Measurements from ENCODE around the gene ANKUB1.

ANKUB1 gene

GRCh38 chr3:149796026-149796425, 3.7 kb upstream of the ANKUB1 start:
- H3K4me2 ChIP-seq (ENCODE audit: low read depth, low read length, poor library complexity, severe bottlenecking): no peak overlapping the region
- H2AFZ ChIP-seq (ENCODE audit: low read depth, low read length, severe bottlenecking): no peak overlapping the region
- no peaks in the 10 kb centered on the region for H3K9me3 ChIP-seq (ENCODE audit: insufficient read depth, low read length)
- H3K27ac ChIP-seq (ENCODE audit: low read depth, low read length): no peak overlapping the region
- no peaks in the 10 kb centered on the region for H3K27me3 ChIP-seq (ENCODE audit: low read length)
- no peak for TF ChIP-seq CTCF (IDR thresholded peaks at IDR 0.05; ENCODE audit: insufficient read depth, low read length, poor library complexity, severe bottlenecking)
- no peak for TF ChIP-seq EZH2phosphoT487 (conservative IDR thresholded peaks at IDR 0.05; ENCODE audit: low read length)
- no peaks in the 10 kb centered on the region for H3F3A ChIP-seq (ENCODE audit: insufficient read depth)
- H3K36me3 ChIP-seq (ENCODE audit: low read length): no peaks in the 10 kb centered on the region
- no peak overlapping the region for H3K9ac ChIP-seq (ENCODE audit: low read length)
- H3K4me3 ChIP-seq (ENCODE audit: insufficient read depth, low read length, poor library complexity, severe bottlenecking): no peak overlapping the region
- H4K20me1 ChIP-seq (ENCODE audit: low read depth, low read length): no peaks in the 10 kb centered on the region
- no peaks in the 10 kb centered on the region for H3K9me2 ChIP-seq (replicated peaks; ENCODE audit: insufficient read depth, low read length)
- H3K79me2 ChIP-seq (ENCODE audit: insufficient read depth, low read length): no peaks in the 10 kb centered on the region

GRCh38 chr3:149790698-149791097, 1.7 kb downstream of the ANKUB1 start:
- Histone ChIP-seq H3K4me2 (ENCODE audit: low read depth, low read length, poor library complexity, severe bottlenecking) (no peak overlapping the region), H3K27ac (ENCODE audit: low read depth, low read length) (no peak overlapping the region)

GRCh38 chr3:149790268-149790667, 2.1 kb downstream of the ANKUB1 start:
- Histone ChIP-seq H3F3A (ENCODE audit: insufficient read depth) (no peaks in the 10 kb centered on the region), H3K4me3 (ENCODE audit: insufficient read depth, low read length, poor library complexity, severe bottlenecking) (no peak overlapping the region), H3K9ac (ENCODE audit: low read length) (no peak overlapping the region), H3K27me3 (ENCODE audit: low read length) (no peaks in the 10 kb centered on the region), H3K9me2 (replicated peaks; ENCODE audit: insufficient read depth, low read length) (no peaks in the 10 kb centered on the region), H3K27ac (ENCODE audit: low read depth, low read length) (no peak overlapping the region), H3K36me3 (ENCODE audit: low read length) (no peaks in the 10 kb centered on the region), H4K20me1 (ENCODE audit: low read depth, low read length) (no peaks in the 10 kb centered on the region), H3K9me3 (ENCODE audit: insufficient read depth, low read length) (no peaks in the 10 kb centered on the region), H3K4me2 (ENCODE audit: low read depth, low read length, poor library complexity, severe bottlenecking) (no peak overlapping the region), H3K79me2 (ENCODE audit: insufficient read depth, low read length) (no peaks in the 10 kb centered on the region), H2AFZ (ENCODE audit: low read depth, low read length, severe bottlenecking) (no peak overlapping the region)
- TF ChIP-seq EZH2phosphoT487 (conservative IDR thresholded peaks at IDR 0.05; ENCODE audit: low read length) (no peak), CTCF (IDR thresholded peaks at IDR 0.05; ENCODE audit: insufficient read depth, low read length, poor library complexity, severe bottlenecking) (no peak)

More at GRCh38 chr3:149790698-149791097, 1.7 kb downstream of the ANKUB1 start:
- TF ChIP-seq EZH2phosphoT487 (conservative IDR thresholded peaks at IDR 0.05; ENCODE audit: low read length) (no peak), CTCF (IDR thresholded peaks at IDR 0.05; ENCODE audit: insufficient read depth, low read length, poor library complexity, severe bottlenecking) (no peak)
- H3K27me3 ChIP-seq (ENCODE audit: low read length): no peaks in the 10 kb centered on the region
- H2AFZ ChIP-seq (ENCODE audit: low read depth, low read length, severe bottlenecking): no peak overlapping the region
- H3K4me3 ChIP-seq (ENCODE audit: insufficient read depth, low read length, poor library complexity, severe bottlenecking): no peak overlapping the region
- H3K9me3 ChIP-seq (ENCODE audit: insufficient read depth, low read length): no peaks in the 10 kb centered on the region
- H4K20me1 ChIP-seq (ENCODE audit: low read depth, low read length): no peaks in the 10 kb centered on the region
- H3K9ac ChIP-seq (ENCODE audit: low read length): no peak overlapping the region
- H3K36me3 ChIP-seq (ENCODE audit: low read length): no peaks in the 10 kb centered on the region
- H3K79me2 ChIP-seq (ENCODE audit: insufficient read depth, low read length): no peaks in the 10 kb centered on the region
- no peaks in the 10 kb centered on the region for H3F3A ChIP-seq (ENCODE audit: insufficient read depth)
- H3K9me2 ChIP-seq (replicated peaks; ENCODE audit: insufficient read depth, low read length): no peaks in the 10 kb centered on the region
